Activated CD4-positive, alpha-beta memory T cell treated with anti-CD3 and anti-CD28 coated beads, Interleukin-2, amount 10 ng/mL, durations not matched to agents 7 days and 5 days (primary cell): ENCODE data around the gene ENOX2. TPM values are rescaled to one million over a fixed set of nuclear protein-coding genes. Genes with fewer than 3 reads are reported as not detected.
"Not testable (repeated sequence)": the region's sequence is repeated elsewhere in the genome, so short reads cannot be mapped to it uniquely, and the experiment has no call there.

ENCODE experiments used
- CTCF ChIA-PET: fragments of 350-600 bp; sonication (Branson Sonifier 250); formaldehyde crosslinking; loops from one replicate; lab custom pipeline; 2021; ENCODE audit warnings: antibody characterized with exemption, inconsistent platforms; lab: Charles Lee
- POLR2A ChIA-PET: fragments of 350-600 bp; sonication (Branson Sonifier 250); formaldehyde crosslinking; loops from one replicate; lab custom pipeline; 2021; ENCODE audit warnings: antibody characterized with exemption; lab: Charles Lee
- DNase-seq: peaks from one replicate; pipeline ENCODE4 v3.0.0-alpha.2; 2020
- H3K27ac Mint-ChIP-seq: one replicate; pipeline ENCODE4 v1.8.0; 2021; ENCODE audit warnings: mild to moderate bottlenecking, mixed read lengths
- H3K27me3 Mint-ChIP-seq: one replicate; pipeline ENCODE4 v1.8.0; 2021; ENCODE audit warnings: mixed read lengths
- H3K36me3 Mint-ChIP-seq: one replicate; pipeline ENCODE4 v1.8.0; 2021; ENCODE audit warnings: low read depth, mixed read lengths
- H3K4me1 Mint-ChIP-seq: one replicate; pipeline ENCODE4 v1.8.0; 2021; ENCODE audit warnings: mixed read lengths
- H3K4me3 Mint-ChIP-seq: one replicate; pipeline ENCODE4 v1.8.0; 2021; ENCODE audit warnings: mild to moderate bottlenecking, mixed read lengths
- H3K9me3 Mint-ChIP-seq: one replicate; pipeline ENCODE4 v1.8.0; 2021; ENCODE audit warnings: mixed read lengths
- total RNA-seq, 2 experiments: library from RNA; stranded (reverse); gene quantifications; one replicate each; pipeline ENCODE4 v1.2.3, GENCODE V29; 2021

ENOX2 gene
- total RNA-seq, 2 experiments from 2014 or later, result 10.3 to 13.4 TPM

GRCh38 chrX:130714665-130715064 lies 188.3 kb downstream of the ENOX2 start:
- H3K36me3 Mint-ChIP-seq, result no peaks in the 10 kb centered on the region
- no peaks in the 10 kb centered on the region for H3K27me3 Mint-ChIP-seq
- H3K4me3 Mint-ChIP-seq, result no peak overlapping the region
- no peak for DNase-seq
- no peaks in the 10 kb centered on the region for H3K9me3 Mint-ChIP-seq
- ChIA-PET POLR2A (no interaction called here), CTCF (no interaction called here)
- H3K4me1 Mint-ChIP-seq, result peaks cover 7% of the 10 kb centered on the region
- no peak overlapping the region for H3K27ac Mint-ChIP-seq

- POLR2A ChIA-PET, result no interaction called here
These were observed 188.9 kb downstream of the ENOX2 start for GRCh38 chrX:130714135-130714534.

DNA sequence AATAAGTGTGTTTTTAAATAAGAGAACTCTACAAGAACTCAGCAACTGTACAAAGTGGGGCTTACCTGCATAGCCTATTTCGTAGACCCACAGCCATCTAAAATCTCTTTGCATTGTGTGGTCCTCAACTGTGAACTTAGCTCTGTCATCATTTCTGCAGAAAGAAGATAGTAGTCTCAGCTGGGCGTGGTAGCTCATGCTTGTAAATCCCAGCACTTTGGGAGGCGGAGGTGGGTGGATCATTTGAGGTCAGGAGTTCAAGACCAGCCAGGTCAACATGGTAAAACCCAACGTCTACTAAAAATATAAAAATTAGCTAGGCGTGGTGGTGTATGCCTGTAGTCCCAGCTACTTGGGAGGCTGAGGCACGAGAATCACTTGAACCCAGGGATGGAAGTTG lies 193.8 kb downstream of the ENOX2 start:
- H3K36me3 Mint-ChIP-seq, H3K4me1 Mint-ChIP-seq, CTCF ChIA-PET, H3K27me3 Mint-ChIP-seq, DNase-seq, H3K9me3 Mint-ChIP-seq, H3K27ac Mint-ChIP-seq, H3K4me3 Mint-ChIP-seq, POLR2A ChIA-PET: not testable (repeated sequence)

More at GRCh38 chrX:130714135-130714534, 188.9 kb downstream of the ENOX2 start:
- no peak for DNase-seq
- Mint-ChIP-seq H3K4me3 (no peak overlapping the region), H3K27me3 (no peaks in the 10 kb centered on the region), H3K27ac (no peak overlapping the region), H3K36me3 (no peaks in the 10 kb centered on the region), H3K9me3 (no peaks in the 10 kb centered on the region), H3K4me1 (peaks cover 7% of the 10 kb centered on the region)
- CTCF ChIA-PET, result no interaction called here

- Mint-ChIP-seq H3K27ac (no peak overlapping the region), H3K9me3 (no peaks in the 10 kb centered on the region), H3K36me3 (no peaks in the 10 kb centered on the region), H3K4me3 (no peak overlapping the region), H3K27me3 (no peaks in the 10 kb centered on the region), H3K4me1 (no peaks in the 10 kb centered on the region)
- ChIA-PET POLR2A (no interaction called here), CTCF (no interaction called here)
- DNase-seq, result no peak
These were observed 197.4 kb downstream of the ENOX2 start for GRCh38 chrX:130705591-130705990.

DNA sequence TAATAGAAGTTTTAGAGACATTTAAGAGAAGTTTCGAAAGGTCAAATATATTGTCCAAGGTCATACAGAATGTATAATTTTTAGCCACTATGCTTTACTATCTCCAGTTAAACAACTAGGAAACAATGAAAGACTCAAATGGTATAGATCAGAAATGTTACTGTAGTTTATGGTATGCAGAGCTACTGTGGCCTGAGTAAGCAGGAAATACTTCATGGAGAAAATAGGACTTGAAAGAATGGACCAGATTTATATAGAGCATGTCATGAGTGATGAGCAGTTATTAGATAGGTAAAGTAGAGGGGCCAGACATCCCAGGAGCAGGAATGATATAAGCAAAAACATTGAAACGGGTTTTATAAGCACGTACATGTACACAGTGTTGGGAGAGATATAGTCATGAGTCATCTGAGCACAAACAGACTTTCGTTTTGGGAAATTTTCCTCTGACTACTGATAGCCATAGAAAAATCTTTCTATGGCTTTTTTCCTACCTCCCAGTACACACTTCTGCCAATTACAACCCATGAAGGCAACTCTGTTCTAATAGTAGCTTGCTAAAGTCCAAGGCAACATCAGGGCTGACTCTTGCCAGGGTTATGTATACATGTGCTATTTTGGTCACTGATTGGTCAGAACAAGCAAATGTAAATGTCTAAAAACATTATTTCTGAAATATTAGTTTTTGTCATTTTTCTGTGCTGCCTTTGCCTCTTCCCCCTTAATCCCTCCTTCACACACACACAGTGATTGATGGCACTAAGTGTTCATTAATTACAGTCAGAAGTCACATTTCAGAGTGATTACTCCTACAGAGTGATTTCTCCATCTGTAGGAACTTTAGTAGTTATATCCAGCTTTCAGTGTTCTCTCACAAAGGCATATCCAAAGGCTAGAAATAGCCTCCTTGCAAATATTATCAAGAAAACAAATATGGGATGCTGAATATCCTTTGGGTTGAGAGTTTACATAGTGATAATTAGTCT lies 198.7 kb downstream of the ENOX2 start:
- H3K27me3 Mint-ChIP-seq, result no peaks in the 10 kb centered on the region
- no peak for DNase-seq
- no peaks in the 10 kb centered on the region for H3K36me3 Mint-ChIP-seq
- POLR2A ChIA-PET, result no interaction called here
- no peak overlapping the region for H3K27ac Mint-ChIP-seq
- CTCF ChIA-PET, result no interaction called here
- H3K4me1 Mint-ChIP-seq, result no peaks in the 10 kb centered on the region
- H3K4me3 Mint-ChIP-seq, result no peak overlapping the region
- no peaks in the 10 kb centered on the region for H3K9me3 Mint-ChIP-seq

DNA sequence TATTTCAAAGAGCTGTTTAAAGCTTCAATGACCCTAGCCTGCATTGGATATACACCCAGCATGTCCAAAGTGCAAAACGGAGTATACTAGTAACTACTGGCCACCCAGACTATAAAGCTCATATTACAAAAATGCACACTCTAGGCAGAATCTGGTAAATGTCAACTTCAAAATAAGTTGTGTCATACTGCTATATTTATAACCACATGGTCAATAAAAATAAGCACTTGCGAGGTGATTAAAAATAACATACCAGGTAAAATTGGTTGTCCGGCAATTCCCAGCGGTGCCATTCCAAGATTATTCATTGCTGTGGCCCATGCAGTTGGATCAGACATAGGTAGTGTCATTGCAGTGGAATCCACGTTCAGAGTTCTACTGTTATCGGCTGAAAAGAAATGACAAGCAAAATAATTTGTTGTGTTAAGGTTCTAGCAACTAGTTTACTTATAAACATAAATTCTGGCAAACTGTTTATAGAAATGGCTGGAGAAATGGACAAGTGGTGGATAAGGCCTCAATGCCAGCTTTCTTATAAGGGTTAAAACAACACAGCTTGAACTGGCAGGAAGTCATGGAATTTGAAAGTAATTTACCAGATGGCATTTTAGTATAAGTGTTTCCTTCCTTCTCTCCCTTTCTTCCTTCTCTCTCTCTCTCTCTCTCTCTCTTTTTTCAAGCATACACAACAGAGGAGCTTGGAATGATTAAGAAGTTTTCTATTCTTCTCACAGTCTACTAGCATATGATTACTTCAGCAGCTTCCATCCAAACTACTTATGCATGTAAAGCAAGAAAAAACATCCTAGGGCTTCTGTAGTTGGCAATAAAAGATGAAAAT lies 199.9 kb downstream of the ENOX2 start:
- ChIA-PET CTCF (no interaction called here), POLR2A (no interaction called here)
- H3K9me3 Mint-ChIP-seq, result no peaks in the 10 kb centered on the region
- H3K4me1 Mint-ChIP-seq, result no peaks in the 10 kb centered on the region
- no peaks in the 10 kb centered on the region for H3K27me3 Mint-ChIP-seq
- DNase-seq, result no peak
- H3K4me3 Mint-ChIP-seq, result no peak overlapping the region
- no peak overlapping the region for H3K27ac Mint-ChIP-seq
- H3K36me3 Mint-ChIP-seq, result no peaks in the 10 kb centered on the region

- CTCF ChIA-PET, result no interaction called here
- POLR2A ChIA-PET, result no interaction called here
- H3K4me1 Mint-ChIP-seq, result no peaks in the 10 kb centered on the region
These were observed 202.4 kb downstream of the ENOX2 start for GRCh38 chrX:130700629-130701028.

GRCh38 chrX:130699618-130700017 lies 203.4 kb downstream of the ENOX2 start:
- CTCF ChIA-PET, result no interaction called here
- H3K27ac Mint-ChIP-seq, result no peak overlapping the region
- no peaks in the 10 kb centered on the region for H3K4me1 Mint-ChIP-seq
- H3K36me3 Mint-ChIP-seq, result no peaks in the 10 kb centered on the region
- H3K4me3 Mint-ChIP-seq, result no peak overlapping the region
- no peak for DNase-seq
- H3K27me3 Mint-ChIP-seq, result no peaks in the 10 kb centered on the region
- POLR2A ChIA-PET, result no interaction called here
- H3K9me3 Mint-ChIP-seq, result no peaks in the 10 kb centered on the region

More at GRCh38 chrX:130700629-130701028, 202.4 kb downstream of the ENOX2 start:
- H3K27me3 Mint-ChIP-seq, result no peaks in the 10 kb centered on the region
- H3K4me3 Mint-ChIP-seq, result no peak overlapping the region
- H3K36me3 Mint-ChIP-seq, result no peaks in the 10 kb centered on the region
- DNase-seq, result no peak
- no peaks in the 10 kb centered on the region for H3K9me3 Mint-ChIP-seq
- H3K27ac Mint-ChIP-seq, result no peak overlapping the region

DNA sequence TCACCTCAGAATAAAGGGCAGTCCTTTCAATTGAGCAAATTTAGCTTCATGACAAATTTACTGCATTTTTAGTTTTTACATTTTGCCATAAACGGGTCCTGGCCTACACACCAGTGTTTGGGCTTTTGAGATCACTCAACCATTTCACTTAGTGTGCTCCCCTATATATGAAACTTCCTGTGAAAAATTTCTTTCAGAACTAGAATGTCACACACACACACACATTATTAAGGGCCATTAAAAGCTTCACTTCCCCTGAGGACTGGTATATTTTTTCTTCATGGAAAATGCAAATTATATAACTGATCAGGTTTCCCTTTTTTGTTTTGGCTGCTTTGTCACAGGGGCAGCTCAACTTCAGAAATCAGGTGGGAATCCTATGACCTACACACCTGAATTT lies 206.5 kb downstream of the ENOX2 start:
- H3K4me3 Mint-ChIP-seq, result no peak overlapping the region
- H3K36me3 Mint-ChIP-seq, result no peaks in the 10 kb centered on the region
- H3K9me3 Mint-ChIP-seq, result no peaks in the 10 kb centered on the region
- no peak for DNase-seq
- CTCF ChIA-PET, result no interaction called here
- H3K4me1 Mint-ChIP-seq, result no peaks in the 10 kb centered on the region
- POLR2A ChIA-PET, result no interaction called here
- no peak overlapping the region for H3K27ac Mint-ChIP-seq
- no peaks in the 10 kb centered on the region for H3K27me3 Mint-ChIP-seq

DNA sequence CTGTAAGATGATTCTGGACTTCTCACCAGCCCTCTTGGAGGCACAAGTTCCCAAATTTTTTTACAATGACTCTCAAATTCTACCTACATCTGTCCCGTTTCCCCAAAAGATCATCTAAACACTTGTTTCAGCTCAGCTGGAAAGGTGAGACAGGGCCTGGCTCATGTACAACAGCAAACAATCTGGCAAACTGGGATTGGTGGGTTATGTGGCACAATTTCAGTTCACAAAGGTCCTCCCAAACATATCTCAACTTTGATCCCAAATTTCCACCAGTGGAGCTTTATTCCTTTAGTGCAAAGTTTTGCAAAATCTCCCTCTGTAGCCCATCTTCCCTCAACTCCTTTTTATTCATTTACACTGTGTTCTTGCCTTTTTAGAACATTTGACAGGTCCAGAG lies 207.1 kb downstream of the ENOX2 start:
- H3K27ac Mint-ChIP-seq, result no peak overlapping the region
- no peaks in the 10 kb centered on the region for H3K9me3 Mint-ChIP-seq
- no peaks in the 10 kb centered on the region for H3K4me1 Mint-ChIP-seq
- POLR2A ChIA-PET, result no interaction called here
- no peaks in the 10 kb centered on the region for H3K36me3 Mint-ChIP-seq
- H3K4me3 Mint-ChIP-seq, result no peak overlapping the region
- CTCF ChIA-PET, result no interaction called here
- H3K27me3 Mint-ChIP-seq, result no peaks in the 10 kb centered on the region
- DNase-seq, result no peak

DNA sequence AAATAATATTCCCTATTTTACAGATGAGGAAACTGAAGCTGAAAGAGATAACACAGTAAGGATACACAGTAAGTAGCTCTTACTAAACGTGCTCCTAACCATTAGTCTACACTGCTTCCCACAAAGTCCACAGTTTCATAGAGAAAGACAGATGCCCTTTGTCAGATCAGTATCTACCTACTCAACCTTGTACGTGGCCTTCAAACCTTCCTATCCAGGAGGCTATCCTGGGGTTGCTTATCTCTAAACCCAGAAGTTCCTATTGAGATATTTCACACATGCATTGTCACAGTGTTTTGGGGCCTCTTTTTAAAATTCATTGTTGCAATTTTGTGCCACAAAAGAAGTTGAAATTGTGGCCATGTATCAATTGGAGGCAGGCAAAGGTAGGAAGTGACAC lies 208.0 kb downstream of the ENOX2 start:
- ChIA-PET POLR2A (no interaction called here), CTCF (no interaction called here)
- DNase-seq, result no peak
- Mint-ChIP-seq H3K4me3 (no peak overlapping the region), H3K27ac (no peak overlapping the region), H3K9me3 (no peaks in the 10 kb centered on the region), H3K4me1 (no peaks in the 10 kb centered on the region), H3K27me3 (no peaks in the 10 kb centered on the region), H3K36me3 (no peaks in the 10 kb centered on the region)

- Mint-ChIP-seq H3K27me3 (no peaks in the 10 kb centered on the region), H3K27ac (no peak overlapping the region), H3K4me3 (no peak overlapping the region), H3K4me1 (no peaks in the 10 kb centered on the region), H3K36me3 (peaks cover 2% of the 10 kb centered on the region), H3K9me3 (no peaks in the 10 kb centered on the region)
- DNase-seq, result no peak
- ChIA-PET POLR2A (no interaction called here), CTCF (no interaction called here)
These were observed 211.4 kb downstream of the ENOX2 start for GRCh38 chrX:130691576-130691975.

GRCh38 chrX:130688360-130688759 lies 214.6 kb downstream of the ENOX2 start:
- no peak for DNase-seq
- POLR2A ChIA-PET, result no interaction called here
- H3K36me3 Mint-ChIP-seq, result peaks cover 2% of the 10 kb centered on the region

More at GRCh38 chrX:130688360-130688759, 214.6 kb downstream of the ENOX2 start:
- CTCF ChIA-PET, result no interaction called here
- no peaks in the 10 kb centered on the region for H3K9me3 Mint-ChIP-seq
- no peak overlapping the region for H3K27ac Mint-ChIP-seq
- no peak overlapping the region for H3K4me3 Mint-ChIP-seq
- no peaks in the 10 kb centered on the region for H3K4me1 Mint-ChIP-seq
- no peaks in the 10 kb centered on the region for H3K27me3 Mint-ChIP-seq
